Vagina (tissue), 2 donors: Measurements from ENCODE around the gene CELF5.

Experiments used
- CTCF ChIP-seq, 3 experiments: fragments of 450-650 bp in 2 of 3; fragments of 200-600 bp in 1 of 3; sonication (generic) in 1 of 3; IDR thresholded peaks; one replicate each; pipeline ENCODE4 v1.5.1; 2017 to 2019; ENCODE audit warnings: antibody characterized with exemption in 3 of 3, mild to moderate bottlenecking in 2 of 3, moderate library complexity in 2 of 3
- POLR2A ChIP-seq, 2 donors: fragments of 450-650 bp; IDR thresholded peaks; one replicate each; pipeline ENCODE4 v1.6.1; 2017; ENCODE audit warnings: antibody characterized with exemption in 2 of 2, mild to moderate bottlenecking in 2 of 2, moderate library complexity in 2 of 2
- POLR2AphosphoS5 ChIP-seq, 2 donors: sonication (generic); formaldehyde crosslinking; IDR thresholded peaks; one replicate each; pipeline ENCODE4 v1.9.0; 2017; ENCODE audit warnings: antibody characterized with exemption in 2 of 2, mild to moderate bottlenecking in 2 of 2, low read depth in 1 of 2; ENCODE audit not compliant: insufficient read depth in 1 of 2

- TF ChIP-seq CTCF (IDR thresholded peaks at IDR 0.05): no peak
- no peak for TF ChIP-seq POLR2AphosphoS5 (IDR thresholded peaks at IDR 0.05; ENCODE audit: insufficient read depth in 1 of 2, low read depth in 1 of 2)
- no peak for TF ChIP-seq POLR2A (IDR thresholded peaks at IDR 0.05)
These were observed 74.5 kb downstream of the CELF5 start for GRCh38 chr19:3298853-3299449.
